Measurements from ENCODE around the gene DNAH1. TPM values are rescaled to one million over a fixed set of nuclear protein-coding genes. Genes with fewer than 3 reads are reported as not detected.

DNAH1 gene
- total and polyA plus RNA-seq, 2 of the 13 experiments (the other 11 are each of a cell fraction or from before 2014, with no cell fraction given), result 0.64 to 3.5 TPM

DNA sequence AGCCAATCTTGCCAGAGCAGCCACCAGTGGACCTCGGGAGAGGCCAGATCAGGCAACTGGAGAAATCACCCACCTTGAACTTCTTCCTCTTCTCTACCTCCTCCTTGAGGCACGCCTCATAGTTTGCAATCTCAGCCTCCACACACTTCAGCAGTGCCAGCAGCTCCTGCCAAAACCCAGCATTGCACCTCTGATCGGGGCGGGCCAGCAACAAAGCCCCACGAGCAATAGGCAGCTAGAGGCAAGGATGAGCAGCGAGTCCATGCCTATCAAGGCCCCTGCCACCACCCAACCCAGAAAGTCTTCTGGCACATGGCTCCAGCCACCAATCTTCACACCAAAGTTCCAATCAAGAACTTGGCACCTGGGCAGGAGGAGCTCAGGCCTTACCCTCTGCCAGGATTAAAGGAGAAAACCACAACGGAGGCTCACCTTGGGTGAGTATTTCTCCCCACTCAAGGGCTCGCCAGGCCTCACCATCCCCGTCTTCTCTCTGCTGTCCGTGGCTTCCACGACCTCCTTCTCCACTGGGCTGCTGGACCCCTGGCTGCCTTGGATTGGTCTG is 86.7 kb downstream of the DNAH1 start:
- no peaks in the 10 kb centered on the region for H3K27me3 ChIP-seq (ENCODE audit: control insufficient read depth in 1 of 2, insufficient read depth in 2 of 2, low read length in 2 of 2)
- H3K4me1 ChIP-seq (ENCODE audit: insufficient read depth, low read length), result peaks cover 12% of the 10 kb centered on the region
- no peak overlapping the region for H3K4me3 ChIP-seq (replicated peaks in 1 of 3; ENCODE audit: insufficient read depth in 1 of 3, low read depth in 2 of 3, low read length in 3 of 3)
- peaks cover 27 to 65% of the 10 kb centered on the region in 2 experiments for H3K36me3 ChIP-seq (replicated peaks in 1 of 2; ENCODE audit: control insufficient read depth in 1 of 2, insufficient read depth in 2 of 2, low read length in 2 of 2)
- no peak overlapping the region for H3K9ac ChIP-seq (ENCODE audit: insufficient read depth, low read depth, low read length)
- TF ChIP-seq, protein P1, sequence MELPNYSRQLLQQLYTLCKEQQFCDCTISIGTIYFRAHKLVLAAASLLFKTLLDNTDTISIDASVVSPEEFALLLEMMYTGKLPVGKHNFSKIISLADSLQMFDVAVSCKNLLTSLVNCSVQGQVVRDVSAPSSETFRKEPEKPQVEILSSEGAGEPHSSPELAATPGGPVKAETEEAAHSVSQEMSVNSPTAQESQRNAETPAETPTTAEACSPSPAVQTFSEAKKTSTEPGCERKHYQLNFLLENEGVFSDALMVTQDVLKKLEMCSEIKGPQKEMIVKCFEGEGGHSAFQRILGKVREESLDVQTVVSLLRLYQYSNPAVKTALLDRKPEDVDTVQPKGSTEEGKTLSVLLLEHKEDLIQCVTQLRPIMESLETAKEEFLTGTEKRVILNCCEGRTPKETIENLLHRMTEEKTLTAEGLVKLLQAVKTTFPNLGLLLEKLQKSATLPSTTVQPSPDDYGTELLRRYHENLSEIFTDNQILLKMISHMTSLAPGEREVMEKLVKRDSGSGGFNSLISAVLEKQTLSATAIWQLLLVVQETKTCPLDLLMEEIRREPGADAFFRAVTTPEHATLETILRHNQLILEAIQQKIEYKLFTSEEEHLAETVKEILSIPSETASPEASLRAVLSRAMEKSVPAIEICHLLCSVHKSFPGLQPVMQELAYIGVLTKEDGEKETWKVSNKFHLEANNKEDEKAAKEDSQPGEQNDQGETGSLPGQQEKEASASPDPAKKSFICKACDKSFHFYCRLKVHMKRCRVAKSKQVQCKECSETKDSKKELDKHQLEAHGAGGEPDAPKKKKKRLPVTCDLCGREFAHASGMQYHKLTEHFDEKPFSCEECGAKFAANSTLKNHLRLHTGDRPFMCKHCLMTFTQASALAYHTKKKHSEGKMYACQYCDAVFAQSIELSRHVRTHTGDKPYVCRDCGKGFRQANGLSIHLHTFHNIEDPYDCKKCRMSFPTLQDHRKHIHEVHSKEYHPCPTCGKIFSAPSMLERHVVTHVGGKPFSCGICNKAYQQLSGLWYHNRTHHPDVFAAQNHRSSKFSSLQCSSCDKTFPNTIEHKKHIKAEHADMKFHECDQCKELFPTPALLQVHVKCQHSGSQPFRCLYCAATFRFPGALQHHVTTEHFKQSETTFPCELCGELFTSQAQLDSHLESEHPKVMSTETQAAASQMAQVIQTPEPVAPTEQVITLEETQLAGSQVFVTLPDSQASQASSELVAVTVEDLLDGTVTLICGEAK (IDR thresholded peaks at IDR 0.05), result no peak
- TF ChIP-seq, protein P1 (CRISPR knock-in tag; IDR thresholded peaks at IDR 0.05), result no peak
- TF ChIP-seq ZNF749 (CRISPR knock-in tag; IDR thresholded peaks at IDR 0.05; ENCODE audit: borderline replicate concordance) (no peak), CENPX (CRISPR knock-in tag; IDR thresholded peaks at IDR 0.05) (no peak), ZFY (CRISPR knock-in tag; IDR thresholded peaks at IDR 0.05) (no peak), ZEB1 (IDR thresholded peaks at IDR 0.05; ENCODE audit: insufficient replicate concordance, low read depth) (no peak), KDM1A (CRISPR knock-in tag; IDR thresholded peaks at IDR 0.05) (no peak)
- WGBS (ENCODE audit: low lambda C conversion rate), result 97% methylated on average over 11 of the region's 11 CpGs
- no peak overlapping the region for H3K4me2 ChIP-seq (ENCODE audit: low read depth, low read length)
- FAIRE-seq (no peak), ATAC-seq (no peak), DNase-seq (ENCODE audit: low spot score) (no peak)
- in situ Hi-C loops (cut with HindIII; ENCODE audit: extremely low pct_ligation_motif_present, low pct_unique_long_range_greater_than_20kb), result no loop called here
- CTCF ChIA-PET (ENCODE audit: low intra/inter-chr PET ratio, low total read pairs), result no interaction called here
- no peak overlapping the region for H3K27ac ChIP-seq (ENCODE audit: extremely low read length, insufficient read depth, low read length)
- no TSS peak for BruUV-seq (replicated peaks)
- no peaks in the 10 kb centered on the region for H4K20me1 ChIP-seq (ENCODE audit: insufficient read depth, low read length)
- H3K9me3 ChIP-seq (ENCODE audit: low read length), result no peaks in the 10 kb centered on the region
- no peaks in the 10 kb centered on the region for H3K79me2 ChIP-seq (ENCODE audit: insufficient read depth, low read length)
- intact Hi-C loops (cut with micrococcal nuclease; ENCODE audit: unreplicated experiment), result no loop called here
- POLR2A ChIA-PET, result no interaction called here
- no peak overlapping the region for H2AFZ ChIP-seq (ENCODE audit: low read length)
